ENCODE results near the gene MYO15A. TPM values are rescaled to one million over a fixed set of nuclear protein-coding genes. Genes with fewer than 3 reads are reported as not detected.

MYO15A gene
- total RNA-seq, 2 donors from 2014 or later = 2.3 to 6.1 TPM

DNA sequence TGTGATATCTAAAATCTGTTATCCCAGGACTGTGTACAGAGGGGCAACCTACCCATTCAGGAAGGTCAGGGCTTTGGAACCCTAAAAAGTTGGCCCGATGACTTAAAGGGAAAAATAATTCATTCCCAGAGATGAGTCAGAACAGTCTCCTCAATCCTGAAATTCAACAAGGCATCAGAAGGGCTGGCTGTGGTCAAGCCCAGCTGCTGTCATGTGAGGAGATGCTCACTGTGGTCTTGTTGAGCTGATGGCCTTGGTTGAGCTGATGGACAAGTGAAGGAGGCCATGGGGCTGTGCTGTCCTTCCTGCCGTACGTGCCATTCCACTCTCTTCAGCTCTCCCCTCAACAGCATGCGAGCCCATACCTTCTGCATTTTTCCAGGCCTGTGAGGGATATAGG, 41.7 kb upstream of the MYO15A start:
- DNase-seq (ENCODE audit: low spot score) (no peak), ATAC-seq (ENCODE audit: insufficient number of reproducible peaks, low FRiP score, low read depth) (no peak)
- H3K36me3 ChIP-seq = peaks cover 13% of the 10 kb centered on the region
- no peaks in the 10 kb centered on the region for H3K9me3 ChIP-seq
- no peaks in the 10 kb centered on the region for H3K27me3 ChIP-seq (replicated peaks; ENCODE audit: insufficient read depth)
- H3K4me1 ChIP-seq (ENCODE audit: control insufficient read depth in 1 of 2, low read depth in 2 of 2) = peaks cover 3 to 12% of the 10 kb centered on the region in 2 donors
- H3K4me3 ChIP-seq = no peak overlapping the region
- no peak for TF ChIP-seq CTCF (IDR thresholded peaks at IDR 0.05)
- H3K27ac ChIP-seq = no peak overlapping the region

DNA sequence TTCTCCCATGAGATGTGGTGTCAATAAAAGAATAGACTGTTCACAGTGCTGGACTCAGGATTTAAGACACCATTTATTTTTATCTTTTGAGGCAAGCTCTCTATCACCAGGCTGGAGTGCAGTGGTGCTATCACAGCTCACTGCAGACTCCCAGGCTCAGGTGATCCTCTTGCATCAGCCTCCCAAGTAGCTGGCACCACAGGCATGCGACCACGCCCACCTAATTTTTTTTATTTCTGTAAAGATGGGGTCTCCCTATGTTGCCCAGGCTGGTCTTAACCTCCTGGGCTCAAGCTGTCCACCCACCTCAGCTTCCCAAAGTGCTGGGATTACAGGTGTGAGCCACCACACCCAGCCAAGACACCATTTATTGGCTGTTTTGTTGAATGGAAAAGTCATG, 39.5 kb upstream of the MYO15A start:
- no peak for TF ChIP-seq CTCF (IDR thresholded peaks at IDR 0.05)
- H3K4me3 ChIP-seq = no peak overlapping the region
- peaks cover 7% of the 10 kb centered on the region for H3K36me3 ChIP-seq
- ATAC-seq (ENCODE audit: insufficient number of reproducible peaks, low FRiP score, low read depth) (no peak), DNase-seq (ENCODE audit: low spot score) (no peak)
- H3K4me1 ChIP-seq (ENCODE audit: control insufficient read depth in 1 of 2, low read depth in 2 of 2) = peaks cover 3 to 12% of the 10 kb centered on the region in 2 donors
- H3K27me3 ChIP-seq (replicated peaks; ENCODE audit: insufficient read depth) = no peaks in the 10 kb centered on the region
- H3K9me3 ChIP-seq = no peaks in the 10 kb centered on the region
- H3K27ac ChIP-seq = no peak overlapping the region

- H3K27me3 ChIP-seq (replicated peaks; ENCODE audit: insufficient read depth) = no peaks in the 10 kb centered on the region
- H3K4me1 ChIP-seq (ENCODE audit: control insufficient read depth in 1 of 2, low read depth in 2 of 2) = peaks cover 3 to 12% of the 10 kb centered on the region in 2 donors
- peak overlapping the region; percentile 62 for H3K4me3 ChIP-seq
- TF ChIP-seq CTCF (IDR thresholded peaks at IDR 0.05) = no peak
- H3K27ac ChIP-seq = no peak overlapping the region
- no peaks in the 10 kb centered on the region for H3K9me3 ChIP-seq
- no peak for ATAC-seq (ENCODE audit: insufficient number of reproducible peaks, low FRiP score, low read depth)
- no peak for DNase-seq (ENCODE audit: low spot score)
- H3K36me3 ChIP-seq = no peaks in the 10 kb centered on the region
Observed at GRCh38 chr17:18070861-18071340, 37.7 kb upstream of the MYO15A start.

- no peak for TF ChIP-seq CTCF (IDR thresholded peaks at IDR 0.05)
- ATAC-seq (ENCODE audit: insufficient number of reproducible peaks, low FRiP score, low read depth) (no peak), DNase-seq (ENCODE audit: low spot score) (no peak)
Observed at GRCh38 chr17:18071751-18072150, 36.8 kb upstream of the MYO15A start.

GRCh38 chr17:18074566-18075272, 33.8 kb upstream of the MYO15A start:
- no peak for DNase-seq (ENCODE audit: low spot score)

More at GRCh38 chr17:18071751-18072150, 36.8 kb upstream of the MYO15A start:
- H3K27ac ChIP-seq = no peak overlapping the region
- H3K4me3 ChIP-seq = no peak overlapping the region
- H3K4me1 ChIP-seq (ENCODE audit: control insufficient read depth in 1 of 2, low read depth in 2 of 2) = peaks cover 3 to 12% of the 10 kb centered on the region in 2 donors
- no peaks in the 10 kb centered on the region for H3K9me3 ChIP-seq
- H3K27me3 ChIP-seq (replicated peaks; ENCODE audit: insufficient read depth) = no peaks in the 10 kb centered on the region
- no peaks in the 10 kb centered on the region for H3K36me3 ChIP-seq

More at GRCh38 chr17:18074566-18075272, 33.8 kb upstream of the MYO15A start:
- H3K4me1 ChIP-seq (ENCODE audit: control insufficient read depth in 1 of 2, low read depth in 2 of 2) = peaks cover 3 to 12% of the 10 kb centered on the region in 2 donors
- H3K27me3 ChIP-seq (replicated peaks; ENCODE audit: insufficient read depth) = no peaks in the 10 kb centered on the region
- ATAC-seq (ENCODE audit: insufficient number of reproducible peaks, low FRiP score, low read depth) = no peak
- no peaks in the 10 kb centered on the region for H3K36me3 ChIP-seq
- H3K9me3 ChIP-seq = no peaks in the 10 kb centered on the region
- TF ChIP-seq CTCF (IDR thresholded peaks at IDR 0.05) = no peak
- H3K27ac ChIP-seq = no peak overlapping the region
- no peak overlapping the region for H3K4me3 ChIP-seq
